ENCODE results near the gene HYI. TPM values are rescaled to one million over a fixed set of nuclear protein-coding genes. Genes with fewer than 3 reads are reported as not detected.
"Not testable (repeated sequence)": the region's sequence is repeated elsewhere in the genome, so short reads cannot be mapped to it uniquely, and the experiment has no call there.

Gene HYI
- polyA plus RNA-seq, 6 donors from 2014 or later: 0.79 to 2.5 (median 2.1) TPM

DNA sequence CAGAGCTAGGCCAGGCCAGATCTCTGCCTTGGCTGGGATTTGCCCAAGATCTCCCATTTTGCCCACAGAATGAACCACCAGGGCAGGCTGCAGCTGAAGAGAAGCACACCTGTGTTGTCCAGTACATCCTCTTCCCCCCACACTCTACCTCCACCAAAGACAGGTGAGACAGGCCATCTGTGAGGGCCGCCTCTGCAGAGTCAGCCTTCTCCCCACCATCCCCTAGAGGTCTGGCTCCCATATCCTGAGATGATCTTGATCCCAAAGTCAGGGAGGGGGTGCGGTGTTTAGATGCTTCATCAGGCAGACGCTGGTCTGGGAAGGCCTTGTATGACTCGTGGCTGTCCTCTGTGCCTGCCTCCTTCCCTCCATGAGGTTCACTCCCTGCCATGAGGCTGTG is 28.7 kb downstream of the HYI start:
- ATAC-seq (ENCODE audit: low read depth in 2 of 2) (no peak), DNase-seq (no peak)
- Mint-ChIP-seq H3K27ac (peak overlapping the region in 1 of 6 donors; percentile 33), H3K4me3 (no peak overlapping the region), H3K4me1 (peaks cover 0 to 7% (median 2%) of the 10 kb centered on the region in 3 donors), H3K36me3 (peaks cover 20 to 30% of the 10 kb centered on the region in 2 donors), H3K27me3 (no peaks in the 10 kb centered on the region), H3K9me3 (no peaks in the 10 kb centered on the region)

DNA sequence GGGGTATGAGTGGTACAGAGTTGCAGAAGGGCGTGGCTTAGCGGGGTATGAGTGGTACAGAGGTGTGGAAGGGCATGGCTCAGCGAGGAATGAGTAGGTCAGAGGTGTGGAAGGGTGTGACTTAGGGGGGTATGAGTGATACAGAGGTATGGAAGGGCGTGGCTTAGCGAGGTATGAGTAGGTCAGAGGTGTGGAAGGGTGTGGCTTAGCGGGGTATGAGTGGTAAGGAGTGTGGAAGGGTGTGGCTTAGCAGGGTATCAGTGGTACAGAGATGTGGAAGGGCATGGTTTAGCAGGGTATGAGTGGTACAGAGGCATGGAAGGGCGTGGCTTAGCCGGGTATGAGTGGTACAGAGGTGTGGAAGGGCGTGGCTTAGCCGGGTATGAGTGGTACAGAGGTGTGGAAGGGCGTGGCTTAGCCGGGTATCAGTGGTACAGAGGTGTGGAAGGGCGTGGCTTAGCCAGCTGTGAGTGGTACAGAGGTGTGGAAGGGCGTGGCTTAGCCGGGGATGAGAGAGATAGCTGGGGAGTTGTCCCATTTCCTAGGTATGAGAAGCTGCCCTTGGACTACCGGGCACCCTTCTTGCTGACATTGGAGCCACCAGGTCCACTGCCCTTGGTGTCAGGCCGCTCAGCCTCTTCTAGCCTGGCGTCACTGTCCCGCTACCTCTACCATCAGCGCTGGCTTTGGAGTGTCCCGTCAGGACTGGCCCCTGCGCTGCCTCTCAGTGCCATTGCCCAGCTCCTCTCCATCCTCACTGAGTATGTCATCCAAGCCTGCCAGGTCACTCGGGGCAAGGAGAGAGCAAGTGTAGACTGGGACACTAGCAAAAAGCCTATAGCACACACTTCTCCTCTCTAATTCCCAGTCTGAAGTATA is 29.8 kb downstream of the HYI start:
- Mint-ChIP-seq H3K4me1 (peaks cover 0 to 7% (median 2%) of the 10 kb centered on the region in 3 donors), H3K27ac (peak overlapping the region in 3 of 6 donors; percentile 25 to 59 (median 38)), H3K36me3 (peaks cover 18 to 23% of the 10 kb centered on the region in 2 donors), H3K4me3 (no peak overlapping the region), H3K27me3 (no peaks in the 10 kb centered on the region), H3K9me3 (no peaks in the 10 kb centered on the region)
- DNase-seq (no peak), ATAC-seq (ENCODE audit: low read depth in 2 of 2) (no peak)

DNA sequence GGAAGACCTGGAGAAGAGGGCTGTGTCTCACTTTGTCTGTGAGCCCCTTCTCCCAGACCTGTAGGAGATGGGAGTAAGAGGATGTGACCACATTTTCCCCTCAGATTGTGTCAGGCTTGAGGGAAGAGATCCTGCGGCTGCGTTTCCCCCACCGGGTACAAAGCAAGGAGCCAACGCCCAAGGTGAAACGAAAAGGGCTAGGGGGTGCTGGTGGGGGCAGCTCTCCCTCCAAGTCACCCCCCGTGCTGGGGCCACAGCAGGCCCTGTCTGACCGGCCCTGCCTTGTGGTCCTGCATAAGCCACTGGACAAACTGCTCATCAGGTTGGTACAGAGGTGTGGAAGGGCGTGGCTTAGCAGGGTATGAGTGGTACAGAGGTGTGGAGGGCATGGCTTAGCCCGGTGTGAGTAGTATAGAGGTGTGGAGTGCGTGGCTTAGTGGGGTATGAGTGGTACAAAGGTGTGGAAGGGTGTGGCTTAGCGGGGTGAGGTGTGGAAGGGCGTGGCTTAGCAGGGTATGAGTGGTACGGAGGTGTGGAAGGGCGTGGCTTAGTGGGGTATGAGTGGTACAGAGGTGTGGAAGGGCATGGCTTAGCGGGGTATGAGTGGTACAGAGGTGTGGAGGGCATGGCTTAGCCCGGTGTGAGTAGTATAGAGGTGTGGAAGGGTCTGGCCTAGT is 30.6 kb downstream of the HYI start:
- DNase-seq: no peak
- Mint-ChIP-seq H3K27me3 (no peaks in the 10 kb centered on the region), H3K36me3 (peaks cover 13 to 23% of the 10 kb centered on the region in 2 donors), H3K4me1 (peaks cover 0 to 7% (median 2%) of the 10 kb centered on the region in 3 donors), H3K9me3 (no peaks in the 10 kb centered on the region), H3K27ac (peak overlapping the region in 2 of 6 donors; percentile 25 to 59), H3K4me3 (peak overlapping the region in 1 of 8 donors; percentile 76)
- no peak for ATAC-seq (ENCODE audit: low read depth in 2 of 2)

DNA sequence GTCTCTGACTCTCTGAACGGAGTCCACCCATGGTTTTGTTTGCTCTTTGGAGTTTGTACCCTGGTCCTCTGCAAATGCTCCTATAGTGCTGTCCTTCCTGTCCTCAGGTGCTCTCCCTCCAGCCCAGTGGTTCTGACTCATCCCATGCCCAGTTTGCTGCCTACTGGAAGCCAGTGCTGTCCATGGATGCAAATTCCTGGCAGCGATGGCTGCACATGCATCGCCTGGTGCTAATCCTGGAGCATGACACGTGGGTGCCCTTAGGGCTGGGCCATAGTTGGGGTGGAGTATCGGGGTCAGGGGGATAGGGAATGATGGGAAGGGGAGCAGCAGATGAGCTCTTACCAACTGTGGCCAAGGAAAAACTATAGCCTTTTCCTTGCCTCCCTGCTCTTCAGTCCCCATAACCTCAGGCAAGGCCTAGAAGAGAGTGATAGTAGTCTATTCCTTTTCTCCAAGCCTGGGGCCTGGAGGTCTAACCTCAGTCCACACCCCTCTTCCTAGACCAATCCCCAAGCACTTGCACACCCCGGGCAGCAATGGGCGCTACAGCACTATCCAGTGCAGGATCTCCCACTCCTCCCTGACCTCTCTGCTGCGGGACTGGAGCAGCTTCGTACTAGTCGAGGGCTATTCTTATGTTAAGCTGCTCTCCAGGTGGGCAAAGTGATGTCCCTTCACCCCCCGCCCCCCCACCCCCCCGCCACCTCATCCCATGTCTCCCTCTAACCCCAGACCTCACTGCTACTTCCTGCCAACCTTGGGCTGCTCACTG is 31.6 kb downstream of the HYI start:
- Mint-ChIP-seq H3K4me1 (peaks cover 0 to 7% (median 2%) of the 10 kb centered on the region in 3 donors), H3K36me3 (peaks cover 13 to 19% of the 10 kb centered on the region in 2 donors), H3K9me3 (no peaks in the 10 kb centered on the region), H3K27me3 (no peaks in the 10 kb centered on the region), H3K27ac (no peak overlapping the region), H3K4me3 (no peak overlapping the region)
- DNase-seq: no peak
- no peak for ATAC-seq (ENCODE audit: low read depth in 2 of 2)

DNA sequence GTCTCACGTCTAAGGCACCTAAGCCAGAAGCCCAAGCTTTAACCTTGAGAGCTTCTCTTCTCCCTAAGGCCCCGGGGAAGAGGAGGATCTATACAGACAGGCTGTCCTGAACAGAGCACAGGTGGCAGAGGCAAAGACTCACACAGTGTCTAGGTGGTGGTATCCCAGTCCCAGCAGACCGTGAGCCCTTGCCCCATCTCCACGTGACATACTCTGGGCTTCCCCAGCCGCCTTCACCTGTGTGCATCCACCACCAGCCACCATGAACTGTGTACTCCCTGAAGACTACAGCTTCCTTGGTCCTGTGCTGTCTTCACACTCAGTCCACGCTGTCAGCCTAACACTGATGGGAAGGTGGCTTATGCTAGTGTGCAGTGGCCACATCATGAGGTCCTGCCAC is 32.3 kb downstream of the HYI start:
- H3K27me3 Mint-ChIP-seq: no peaks in the 10 kb centered on the region
- no peaks in the 10 kb centered on the region for H3K9me3 Mint-ChIP-seq
- peaks cover 9 to 11% of the 10 kb centered on the region in 2 donors for H3K36me3 Mint-ChIP-seq
- no peak for ATAC-seq (ENCODE audit: low read depth in 2 of 2)
- no peak for DNase-seq
- H3K4me3 Mint-ChIP-seq: no peak overlapping the region
- no peak overlapping the region for H3K27ac Mint-ChIP-seq
- H3K4me1 Mint-ChIP-seq: peaks cover 0 to 2% (median 0%) of the 10 kb centered on the region in 3 donors

DNA sequence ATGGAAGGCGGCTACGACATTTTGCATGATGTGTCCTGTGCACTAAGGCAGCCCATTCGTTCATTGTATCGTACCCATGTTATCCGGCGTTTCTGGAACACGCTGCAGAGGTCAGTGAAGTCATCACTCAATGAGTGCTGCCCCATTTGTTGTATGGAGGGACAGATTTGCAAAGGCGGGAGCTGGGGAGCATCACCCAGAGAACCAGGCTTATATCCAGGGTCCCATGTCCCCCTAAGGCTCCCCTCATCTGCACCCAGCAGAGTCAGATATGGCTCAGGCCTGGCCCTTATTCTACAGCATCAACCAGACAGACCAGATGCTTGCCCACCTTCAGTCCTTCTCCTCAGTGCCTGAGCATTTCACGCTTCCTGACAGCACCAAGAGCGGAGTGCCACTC is 32.9 kb downstream of the HYI start:
- H3K27ac Mint-ChIP-seq: peak overlapping the region in 1 of 6 donors; percentile 41
- H3K36me3 Mint-ChIP-seq: peaks cover 9% of the 10 kb centered on the region in 2 donors
- no peak for DNase-seq
- no peaks in the 10 kb centered on the region for H3K27me3 Mint-ChIP-seq
- no peaks in the 10 kb centered on the region for H3K9me3 Mint-ChIP-seq
- H3K4me1 Mint-ChIP-seq: peaks cover 0 to 2% (median 0%) of the 10 kb centered on the region in 3 donors
- H3K4me3 Mint-ChIP-seq: no peak overlapping the region
- ATAC-seq (ENCODE audit: low read depth in 2 of 2): no peak

DNA sequence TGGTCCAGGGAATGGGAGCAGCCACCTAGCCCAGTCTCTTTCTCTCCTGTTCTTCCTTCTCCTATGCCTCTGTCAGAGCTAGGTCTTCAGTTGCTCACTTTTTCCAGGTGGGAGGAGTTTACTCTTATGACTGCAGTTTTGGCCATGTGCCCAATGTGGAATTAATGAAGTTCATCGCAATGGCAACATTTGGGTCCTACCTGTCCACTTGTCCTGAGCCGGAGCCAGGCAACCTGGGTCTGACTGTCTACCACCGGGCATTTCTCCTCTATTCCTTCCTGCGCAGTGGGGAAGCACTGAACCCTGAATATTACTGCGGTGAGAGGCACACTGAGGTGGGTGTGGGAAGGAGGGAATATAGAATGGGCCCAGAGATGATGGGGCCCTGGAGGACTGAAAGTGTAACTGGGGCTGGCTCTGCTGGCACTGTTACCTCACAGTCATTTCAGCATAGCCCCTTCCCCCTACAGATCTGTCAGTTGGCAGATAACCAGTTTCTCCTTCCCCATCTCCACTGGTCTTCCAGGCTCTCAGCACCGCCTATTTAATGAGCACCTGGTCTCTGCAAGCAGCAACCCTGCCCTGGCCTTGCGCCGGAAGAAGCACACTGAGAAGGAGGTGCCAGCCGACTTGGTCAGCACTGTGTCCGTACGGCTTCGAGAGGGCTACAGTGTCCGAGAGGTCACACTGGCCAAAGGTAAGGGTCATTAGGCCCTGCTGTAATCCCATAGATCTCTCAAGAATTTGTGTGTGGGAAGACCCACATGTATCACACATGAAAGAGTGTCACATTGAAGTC is 33.9 kb downstream of the HYI start:
- Mint-ChIP-seq H3K27ac (peak overlapping the region in 1 of 6 donors; percentile 59), H3K4me1 (peaks cover 1 to 4% (median 2%) of the 10 kb centered on the region in 3 donors), H3K9me3 (no peaks in the 10 kb centered on the region), H3K27me3 (no peaks in the 10 kb centered on the region), H3K36me3 (peaks cover 9 to 12% of the 10 kb centered on the region in 2 donors), H3K4me3 (no peak overlapping the region)
- ATAC-seq (ENCODE audit: low read depth in 2 of 2): no peak
- no peak for DNase-seq

DNA sequence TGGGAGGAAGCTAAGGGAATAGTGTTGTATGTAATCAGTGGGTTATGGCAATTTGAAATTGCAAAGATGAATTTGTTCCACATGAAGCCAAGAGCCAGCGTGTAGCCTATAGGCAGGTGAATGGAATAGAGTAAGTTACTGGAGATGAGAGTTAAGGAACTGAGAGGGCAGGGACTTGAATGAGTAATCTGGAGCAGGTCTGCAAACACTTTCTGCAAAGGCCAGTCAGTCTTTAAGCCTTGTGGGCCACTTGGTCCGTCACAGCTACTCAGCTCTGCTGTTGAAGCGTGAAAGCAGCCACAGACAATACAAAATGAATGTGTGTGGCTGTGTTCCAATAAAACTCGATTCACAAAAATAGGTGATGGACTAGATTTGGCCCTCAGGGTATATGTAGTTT is 34.9 kb downstream of the HYI start:
- Mint-ChIP-seq H3K4me3 (no peak overlapping the region), H3K27me3 (no peaks in the 10 kb centered on the region), H3K36me3 (peaks cover 13 to 16% of the 10 kb centered on the region in 2 donors), H3K4me1 (peaks cover 5 to 8% (median 6%) of the 10 kb centered on the region in 3 donors), H3K27ac (peak overlapping the region in 1 of 6 donors; percentile 3), H3K9me3 (no peaks in the 10 kb centered on the region)
- DNase-seq: no peak
- ATAC-seq (ENCODE audit: low read depth in 2 of 2): no peak

DNA sequence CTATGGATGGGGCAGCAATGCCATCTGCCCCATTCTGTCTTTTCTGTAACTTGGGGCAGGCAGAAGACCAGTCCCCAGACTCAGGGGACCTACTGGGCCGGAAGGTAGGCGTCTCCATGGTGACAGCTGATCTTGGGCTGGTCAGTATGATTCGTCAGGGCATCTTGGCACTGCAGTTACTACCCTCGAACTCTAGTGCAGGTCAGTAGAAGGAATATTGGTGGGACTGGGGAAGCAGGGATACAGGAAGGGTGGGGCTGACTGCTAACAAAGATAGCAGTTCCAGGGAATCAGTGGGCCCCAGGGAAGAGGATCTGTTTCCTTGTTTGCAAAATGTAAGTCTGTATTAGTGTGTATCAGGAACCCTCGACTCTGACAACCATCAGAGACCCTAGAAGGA is 37.8 kb downstream of the HYI start:
- ATAC-seq (ENCODE audit: low read depth in 2 of 2) (no peak), DNase-seq (no peak)
- Mint-ChIP-seq H3K4me3 (no peak overlapping the region), H3K27ac (no peak overlapping the region), H3K4me1 (peaks cover 5 to 6% (median 6%) of the 10 kb centered on the region in 3 donors), H3K9me3 (no peaks in the 10 kb centered on the region), H3K36me3 (peaks cover 8 to 9% of the 10 kb centered on the region in 2 donors), H3K27me3 (no peaks in the 10 kb centered on the region)

DNA sequence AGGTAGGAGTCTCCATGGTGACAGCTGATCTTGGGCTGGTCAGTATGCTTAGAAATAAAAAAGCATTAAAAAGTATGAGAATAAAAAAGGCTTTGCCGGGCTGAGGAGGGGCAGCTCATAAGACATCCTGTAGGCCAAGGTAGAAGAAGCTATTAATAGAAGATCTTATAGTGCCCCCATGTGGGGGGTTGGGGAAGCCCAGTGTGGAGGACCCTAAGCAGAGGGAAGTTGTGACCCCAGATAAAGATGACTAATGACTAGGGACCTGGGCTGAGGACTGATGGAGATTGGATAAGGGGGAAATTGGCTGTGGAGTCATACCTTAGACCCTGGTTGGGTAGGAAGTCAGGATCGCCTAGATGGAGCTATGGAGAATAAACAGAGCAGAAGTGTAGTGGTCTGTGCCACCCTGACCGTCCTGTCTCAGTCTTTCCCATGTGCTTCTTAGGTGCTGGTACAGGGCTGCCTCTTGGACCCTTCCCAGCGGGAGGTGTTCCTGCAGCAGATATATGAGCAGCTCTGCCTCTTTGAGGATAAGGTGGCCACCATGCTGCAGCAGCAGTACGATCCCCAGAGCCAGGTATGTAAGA is 39.0 kb downstream of the HYI start:
- peaks cover 4 to 8% of the 10 kb centered on the region in 2 donors for H3K36me3 Mint-ChIP-seq
- DNase-seq (peak; percentile 74), ATAC-seq (ENCODE audit: low read depth in 2 of 2) (peak; percentile 89 to 98)
- H3K4me1 Mint-ChIP-seq: peaks cover 5 to 6% (median 6%) of the 10 kb centered on the region in 3 donors
- H3K27ac Mint-ChIP-seq: peak overlapping the region in 4 of 6 donors; percentile 21 to 55 (median 27)
- no peaks in the 10 kb centered on the region for H3K27me3 Mint-ChIP-seq
- no peak overlapping the region for H3K4me3 Mint-ChIP-seq
- no peaks in the 10 kb centered on the region for H3K9me3 Mint-ChIP-seq

DNA sequence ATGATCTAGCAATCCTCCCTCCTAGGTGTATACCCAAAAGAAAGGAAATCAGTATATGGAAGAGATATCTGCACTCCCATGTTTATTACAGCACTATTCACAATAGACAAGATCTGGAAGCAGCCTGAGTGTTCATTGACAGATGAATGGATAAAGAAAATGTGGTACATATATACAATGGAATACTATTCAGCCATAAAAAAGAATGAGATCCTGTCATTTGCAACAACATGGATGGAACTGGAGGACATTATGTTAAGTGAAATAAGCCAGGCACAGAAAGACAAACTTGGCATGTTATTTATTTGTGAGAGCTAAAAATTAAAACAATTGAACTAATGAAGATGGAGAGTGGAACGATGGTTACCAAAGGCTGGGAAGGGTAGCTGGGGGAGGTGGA is 40.3 kb downstream of the HYI start:
- not testable (repeated sequence) for H3K9me3 Mint-ChIP-seq; H3K27me3 Mint-ChIP-seq; H3K4me3 Mint-ChIP-seq; DNase-seq; ATAC-seq (ENCODE audit: low read depth in 2 of 2)
- peak overlapping the region in 1 of 6 donors; percentile 16 for H3K27ac Mint-ChIP-seq
- peaks cover 5 to 11% (median 6%) of the 10 kb centered on the region in 3 donors for H3K4me1 Mint-ChIP-seq
- H3K36me3 Mint-ChIP-seq: peaks cover 12 to 18% of the 10 kb centered on the region in 2 donors

DNA sequence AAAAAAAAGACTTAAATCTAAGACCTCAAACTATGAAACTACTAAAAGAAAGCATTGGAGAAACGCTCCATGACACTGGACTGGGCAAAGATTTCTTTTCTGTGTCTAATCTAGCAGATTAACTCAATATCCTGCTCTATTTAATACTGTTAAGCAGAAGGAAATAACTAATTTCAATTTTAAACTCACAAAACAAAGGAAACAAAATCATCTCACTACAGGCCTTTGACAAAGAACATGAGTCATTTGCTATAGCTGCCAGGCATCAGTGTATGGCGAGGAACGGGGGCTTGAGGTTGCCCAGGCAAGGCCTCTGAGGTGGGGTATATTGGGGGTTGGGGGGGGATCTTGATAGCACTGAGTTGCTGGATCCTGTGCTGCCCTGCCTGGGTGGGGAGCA is 43.2 kb downstream of the HYI start:
- Mint-ChIP-seq H3K27ac (no peak overlapping the region), H3K27me3 (no peaks in the 10 kb centered on the region), H3K4me1 (peaks cover 5 to 14% (median 9%) of the 10 kb centered on the region in 3 donors), H3K4me3 (no peak overlapping the region), H3K36me3 (peaks cover 21 to 35% of the 10 kb centered on the region in 2 donors), H3K9me3 (no peaks in the 10 kb centered on the region)
- ATAC-seq (ENCODE audit: low read depth in 2 of 2) (no peak), DNase-seq (no peak)
